A673 (cell line): ENCODE results near the gene NUDC.

ENCODE experiments used
- CTCF ChIP-seq: fragments of 300-800, 200-600 bp; sonication (generic); conservative IDR thresholded peaks from 2 replicates; pipeline ENCODE4 v1.5.1; 2017; ENCODE audit warnings: low read depth, mild to moderate bottlenecking, antibody characterized with exemption, low read length, moderate library complexity, mixed read lengths
- EZH2 ChIP-seq: fragments of 200-600 bp; sonication (generic); IDR thresholded peaks from 2 replicates; pipeline ENCODE4 v1.6.1; 2017; ENCODE audit warnings: borderline replicate concordance, low read depth, mild to moderate bottlenecking, mixed read lengths, antibody characterized with exemption, low read length; ENCODE audit not compliant: poor library complexity, severe bottlenecking

- no peak for TF ChIP-seq CTCF
- no peak for TF ChIP-seq EZH2
Observed at GRCh38 chr1:26951216-26951615, 29.7 kb downstream of the NUDC start.
